ENCODE results near the gene PPIP5K2.

DNA sequence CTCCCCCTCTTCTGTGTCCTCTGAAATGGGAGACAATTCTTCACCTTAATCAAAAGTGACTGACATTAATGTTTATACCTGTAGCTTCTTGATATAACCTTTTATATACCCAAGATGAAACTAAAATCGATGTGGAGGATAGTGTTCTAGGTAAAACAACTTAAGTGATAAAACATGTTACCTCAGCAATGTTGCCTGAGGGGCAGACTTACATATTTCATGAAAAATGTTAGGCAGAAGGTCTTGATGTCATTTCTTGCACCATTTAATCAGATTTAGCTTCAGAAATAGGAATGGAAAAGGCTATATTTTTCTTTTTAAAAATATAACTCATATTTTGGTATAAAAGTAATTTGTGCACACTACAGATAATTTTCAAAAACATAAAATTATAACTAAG, 115.8 kb downstream of the PPIP5K2 start:
- TF ChIP-seq, protein P1, sequence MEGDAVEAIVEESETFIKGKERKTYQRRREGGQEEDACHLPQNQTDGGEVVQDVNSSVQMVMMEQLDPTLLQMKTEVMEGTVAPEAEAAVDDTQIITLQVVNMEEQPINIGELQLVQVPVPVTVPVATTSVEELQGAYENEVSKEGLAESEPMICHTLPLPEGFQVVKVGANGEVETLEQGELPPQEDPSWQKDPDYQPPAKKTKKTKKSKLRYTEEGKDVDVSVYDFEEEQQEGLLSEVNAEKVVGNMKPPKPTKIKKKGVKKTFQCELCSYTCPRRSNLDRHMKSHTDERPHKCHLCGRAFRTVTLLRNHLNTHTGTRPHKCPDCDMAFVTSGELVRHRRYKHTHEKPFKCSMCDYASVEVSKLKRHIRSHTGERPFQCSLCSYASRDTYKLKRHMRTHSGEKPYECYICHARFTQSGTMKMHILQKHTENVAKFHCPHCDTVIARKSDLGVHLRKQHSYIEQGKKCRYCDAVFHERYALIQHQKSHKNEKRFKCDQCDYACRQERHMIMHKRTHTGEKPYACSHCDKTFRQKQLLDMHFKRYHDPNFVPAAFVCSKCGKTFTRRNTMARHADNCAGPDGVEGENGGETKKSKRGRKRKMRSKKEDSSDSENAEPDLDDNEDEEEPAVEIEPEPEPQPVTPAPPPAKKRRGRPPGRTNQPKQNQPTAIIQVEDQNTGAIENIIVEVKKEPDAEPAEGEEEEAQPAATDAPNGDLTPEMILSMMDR (IDR thresholded peaks at IDR 0.05; ENCODE audit: poor library complexity, severe bottlenecking): no peak
- TF ChIP-seq POLR2AphosphoS5 (IDR thresholded peaks at IDR 0.05): no peak
